Sigmoid colon (tissue), 7 donors: Measurements from ENCODE around the gene HCRT. TPM values are rescaled to one million over a fixed set of nuclear protein-coding genes. Genes with fewer than 3 reads are reported as not detected.

Source experiments
- DNase-seq: peaks from one replicate; pipeline ENCODE4 v3.0.0-alpha.2; 2019
- H3K27ac ChIP-seq, 4 donors: fragments of 200-600 bp; sonication (generic); one replicate each; pipeline ENCODE4 v1.5.1; 2016 to 2019; ENCODE audit warnings: mild to moderate bottlenecking in 1 of 4
- H3K27me3 ChIP-seq, 3 donors: fragments of 200-600 bp; sonication (generic); one replicate each; pipeline ENCODE4 v1.5.1; 2019; ENCODE audit warnings: mild to moderate bottlenecking in 1 of 3
- H3K36me3 ChIP-seq, 4 donors: fragments of 200-600 bp; sonication (generic); one replicate each; pipeline ENCODE4 v1.5.1; 2016 to 2019
- H3K4me1 ChIP-seq, 4 donors: fragments of 200-600 bp; sonication (generic); one replicate each; pipeline ENCODE4 v1.5.1; 2017 to 2019
- H3K4me3 ChIP-seq, 4 donors: fragments of 200-600 bp; sonication (generic); one replicate each; pipeline ENCODE4 v1.5.1; 2017 to 2019; ENCODE audit warnings: mild to moderate bottlenecking in 2 of 4, moderate library complexity in 1 of 4
- H3K9me3 ChIP-seq, 4 donors: fragments of 200-600 bp in 3 of 4; sonication (generic) in 3 of 4; one replicate each; pipeline versions ENCODE4 v1.5.1 to v1.6.1; 2013 to 2019
- CTCF ChIP-seq, 4 experiments: fragments of 450-650 bp in 3 of 4; fragments of 200-600 bp in 1 of 4; IDR thresholded peaks; one replicate each; pipeline ENCODE4 v1.5.1; 2016 to 2019; ENCODE audit warnings: antibody characterized with exemption in 4 of 4, mild to moderate bottlenecking in 3 of 4, moderate library complexity in 2 of 4
- EP300 ChIP-seq, 4 donors: sonication (generic); formaldehyde crosslinking; IDR thresholded peaks; one replicate each; pipeline ENCODE4 v1.6.1; 2017; ENCODE audit warnings: antibody characterized with exemption in 4 of 4
- POLR2A ChIP-seq, 2 donors: fragments of 450-650 bp; IDR thresholded peaks; one replicate each; pipeline ENCODE4 v1.6.1; 2016; ENCODE audit warnings: antibody characterized with exemption in 2 of 2, mild to moderate bottlenecking in 2 of 2, moderate library complexity in 2 of 2
- POLR2AphosphoS5 ChIP-seq, 4 donors: sonication (generic); formaldehyde crosslinking; IDR thresholded peaks; one replicate each; pipeline ENCODE4 v1.6.1; 2017; ENCODE audit warnings: antibody characterized with exemption in 4 of 4
- WGBS, 2 donors: extraction: QIAGEN DNeasy Blood & Tissue Kit; methylation state at CpG; one replicate each; pipeline ENCODE4 v1.1.7; 2013; 5-methylcytosine and 5-hydroxymethylcytosine counted together
- intact Hi-C: fragments of 100-400 bp; cut with DNase I; formaldehyde crosslinking; loops from one replicate; pipeline ENCODE4 v1.15.1; 2023
- polyA plus RNA-seq, 3 donors: library from polyadenylated mRNA; stranded (reverse); fragments of 200-250 nt; gene quantifications; one replicate each; pipeline ENCODE4 v1.2.3, GENCODE V29; 2013
- total RNA-seq, 4 donors: library from RNA; depleted of rRNA; stranded (reverse); fragments of >200 nt; gene quantifications; one replicate each; pipeline ENCODE4 v1.1.0, GENCODE V29; 2016
- donor health status: healthy with polysubstance abuse.
- donor health status: Bipolar disorder and iron deficiency.
- donor health status: healthy.

HCRT gene
- total and polyA plus RNA-seq, 7 donors = not detected

- H3K27me3 ChIP-seq = peaks cover 17 to 38% (median 28%) of the 10 kb centered on the region in 3 donors
- H3K9me3 ChIP-seq = no peaks in the 10 kb centered on the region
- TF ChIP-seq EP300 (IDR thresholded peaks at IDR 0.05) = no peak
- TF ChIP-seq CTCF (IDR thresholded peaks at IDR 0.05) = peak; percentile 13 to 84 (median 44)
- TF ChIP-seq POLR2AphosphoS5 (IDR thresholded peaks at IDR 0.05) = peak in 3 of 4 donors; percentile 15 to 75 (median 54)
- TF ChIP-seq POLR2A (IDR thresholded peaks at IDR 0.05) = no peak
- H3K27ac ChIP-seq = peak overlapping the region; percentile 65 to 74 (median 74)
- no peaks in the 10 kb centered on the region for H3K36me3 ChIP-seq
- intact Hi-C loops = no loop called here
- peak; percentile 83 for DNase-seq
- H3K4me3 ChIP-seq = peak overlapping the region; percentile 25 to 63 (median 53)
- H3K4me1 ChIP-seq = peaks cover 0 to 45% (median 29%) of the 10 kb centered on the region in 4 donors
- WGBS, 2 donors = 4 to 5% methylated on average over 83 of the region's 83 CpGs
These were observed 1.2 kb downstream of the HCRT start for GRCh38 chr17:42183741-42184711.

DNA sequence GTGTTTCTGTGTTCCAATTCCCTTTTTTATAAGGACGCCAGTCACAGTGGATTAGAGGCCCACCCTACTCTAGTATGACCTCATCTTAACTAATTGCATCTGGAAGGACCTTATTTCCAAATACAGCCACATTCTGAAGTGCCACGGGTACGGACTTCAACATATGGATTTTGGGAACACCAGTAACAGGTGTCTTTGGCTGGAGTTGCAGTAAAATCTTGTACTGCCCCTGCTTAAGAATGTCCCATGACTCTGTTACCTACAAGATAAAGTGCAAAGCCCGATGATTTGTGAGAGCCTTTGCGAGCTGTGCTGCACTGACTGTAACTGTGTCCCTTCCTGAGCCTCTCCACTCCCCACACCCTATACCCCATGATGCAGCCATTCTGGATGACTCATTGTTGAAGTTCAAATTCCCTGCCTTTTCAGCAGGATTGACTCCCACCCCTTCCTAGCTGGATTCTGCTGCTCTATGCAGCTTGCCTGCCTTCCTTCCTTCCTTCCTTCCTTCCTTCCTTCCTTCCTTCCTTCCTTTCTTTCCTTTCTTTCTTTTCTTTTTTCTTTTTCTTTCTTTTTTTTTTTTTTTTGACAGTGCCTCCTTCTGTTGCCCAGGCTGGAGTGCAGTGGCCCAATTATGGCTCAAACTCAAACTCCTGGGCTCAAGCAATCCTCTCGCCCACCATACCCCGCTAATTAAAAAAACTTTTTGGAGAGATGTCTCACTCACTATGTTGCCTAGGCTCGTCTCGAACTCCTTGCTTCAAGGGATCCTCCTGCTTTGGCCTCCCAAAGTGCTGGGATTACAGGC lies 2.1 kb downstream of the HCRT start:
- no peaks in the 10 kb centered on the region for H3K36me3 ChIP-seq
- H3K4me1 ChIP-seq = peaks cover 0 to 45% (median 29%) of the 10 kb centered on the region in 4 donors
- no peak for DNase-seq
- TF ChIP-seq POLR2A (IDR thresholded peaks at IDR 0.05) (no peak), EP300 (IDR thresholded peaks at IDR 0.05) (no peak), POLR2AphosphoS5 (IDR thresholded peaks at IDR 0.05) (no peak), CTCF (IDR thresholded peaks at IDR 0.05) (no peak)
- intact Hi-C loops = no loop called here
- H3K4me3 ChIP-seq = peak overlapping the region; percentile 25 to 63 (median 53)
- WGBS, 2 donors = 52 to 65% methylated on average over 9 of the region's 9 CpGs
- H3K27ac ChIP-seq = peak overlapping the region in 3 of 4 donors; percentile 65 to 74 (median 73)
- peaks cover 17 to 42% (median 28%) of the 10 kb centered on the region in 3 donors for H3K27me3 ChIP-seq
- no peaks in the 10 kb centered on the region for H3K9me3 ChIP-seq

DNA sequence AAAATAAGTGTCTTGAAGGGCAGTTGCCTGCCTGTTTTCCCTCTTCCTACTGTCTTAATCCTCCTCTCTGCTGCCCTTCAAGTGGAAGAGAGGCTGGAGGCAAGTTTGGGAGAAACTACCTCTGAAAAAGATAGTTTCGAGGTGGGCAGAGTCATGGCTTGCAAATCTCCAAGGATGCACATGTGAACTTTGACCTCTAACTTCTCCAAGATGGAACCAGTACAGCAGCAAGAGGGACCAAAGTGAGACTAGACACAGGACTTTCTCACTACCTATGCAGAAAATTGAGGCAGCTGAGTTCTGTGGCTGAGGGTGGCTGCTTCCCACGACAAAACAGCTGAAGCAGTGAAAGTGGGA lies 3.4 kb downstream of the HCRT start:
- TF ChIP-seq CTCF (IDR thresholded peaks at IDR 0.05) = no peak
- TF ChIP-seq POLR2A (IDR thresholded peaks at IDR 0.05) = no peak
- no peak for TF ChIP-seq EP300 (IDR thresholded peaks at IDR 0.05)
- no peak for TF ChIP-seq POLR2AphosphoS5 (IDR thresholded peaks at IDR 0.05)
- DNase-seq = no peak
- no peak overlapping the region for H3K27ac ChIP-seq
- 83 to 88% methylated on average over 2 of the region's 2 CpGs for WGBS, 2 donors
- no peak overlapping the region for H3K4me3 ChIP-seq
- intact Hi-C loops = no loop called here
- H3K9me3 ChIP-seq = no peaks in the 10 kb centered on the region
- H3K4me1 ChIP-seq = peaks cover 0 to 45% (median 29%) of the 10 kb centered on the region in 4 donors
- H3K27me3 ChIP-seq = peaks cover 17 to 42% (median 28%) of the 10 kb centered on the region in 3 donors
- no peaks in the 10 kb centered on the region for H3K36me3 ChIP-seq

DNA sequence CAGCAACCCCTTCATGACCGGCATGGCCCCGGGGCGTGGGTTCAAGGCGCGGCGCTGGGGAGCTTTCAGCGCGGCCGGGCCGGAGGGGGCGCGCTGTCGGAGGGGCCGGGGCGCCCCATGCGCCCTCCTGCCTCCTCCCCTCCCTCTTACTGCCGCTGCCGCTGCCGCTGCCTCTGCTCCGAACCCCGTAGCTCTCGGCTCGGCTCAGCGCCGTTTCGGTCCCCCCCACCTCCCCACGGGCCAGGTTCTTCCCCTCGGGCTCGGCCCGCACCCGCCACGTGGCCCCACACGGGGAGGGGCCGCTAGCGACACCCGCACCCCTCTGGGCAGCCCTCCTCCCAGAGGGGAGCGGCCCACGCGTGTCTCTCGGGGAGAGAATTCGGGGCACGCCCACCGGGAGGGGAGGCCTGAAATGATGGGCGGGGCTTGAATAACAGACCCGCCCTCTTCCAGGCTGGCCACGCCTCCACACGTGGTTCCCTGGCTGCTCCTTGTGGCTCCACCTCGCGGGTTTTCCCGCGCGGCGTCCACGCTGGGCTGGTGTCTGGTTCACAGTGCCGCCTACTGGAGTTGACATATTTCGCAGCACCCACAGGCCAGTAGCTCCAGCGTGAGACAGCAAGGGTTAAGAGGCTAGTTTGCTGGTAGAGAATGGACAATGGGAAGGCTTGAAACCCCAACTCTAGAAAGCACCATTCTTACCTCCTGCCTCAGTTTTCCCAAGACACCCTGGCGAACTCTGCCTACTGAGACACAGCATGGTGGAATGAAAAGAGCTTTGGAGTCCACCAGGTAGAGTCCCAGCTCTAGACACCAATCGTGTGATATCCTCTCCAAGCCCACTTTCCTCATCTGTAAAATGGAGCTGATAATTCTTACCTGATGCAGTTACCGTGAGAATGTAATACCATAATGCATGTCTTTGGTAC lies 4.1 kb downstream of the HCRT start, which contains the start of gene KCNH4:
Gene KCNH4 (minus strand): TSS at position 221 of the 929 bp plus-strand sequence. CDS start 197 bp downstream, at position 24.
- H3K36me3 ChIP-seq = no peaks in the 10 kb centered on the region
- no peaks in the 10 kb centered on the region for H3K9me3 ChIP-seq
- peaks cover 17 to 42% (median 28%) of the 10 kb centered on the region in 3 donors for H3K27me3 ChIP-seq
- 4 to 6% methylated on average over 60 of the region's 60 CpGs for WGBS, 2 donors
- intact Hi-C loops = no loop called here
- no peak within 1 kb of the TSS for H3K27ac ChIP-seq
- peaks cover 0 to 45% (median 29%) of the 10 kb centered on the region in 4 donors for H3K4me1 ChIP-seq
- DNase-seq = peak; percentile 79
- H3K4me3 ChIP-seq = peak within 1 kb of the TSS in 3 of 4 donors; percentile 30 to 42 (median 30)
- TF ChIP-seq CTCF (IDR thresholded peaks at IDR 0.05) (peak in 1 of 4 experiments; percentile 19), EP300 (IDR thresholded peaks at IDR 0.05) (no peak)
